Cardiac fibroblast (primary cell): Measurements from ENCODE around the gene PTTG1IP.

ENCODE experiments used
- DNase-seq, 2 donors: peaks; one replicate each; pipeline versions ENCODE4 v3.0.0 to v3.0.0-alpha.2; 2010; ENCODE audit warnings: low read depth in 2 of 2
- H3K4me3 ChIP-seq, 2 donors: replicated peaks in 1 of 2; 1 replicate in 1 of 2; 2 replicates in 1 of 2; pipeline ENCODE4 v1.5.1; 2011; ENCODE audit warnings: low read depth in 2 of 2, low read length in 2 of 2, mild to moderate bottlenecking in 2 of 2, moderate library complexity in 1 of 2
- TF ChIP-seq, protein P1 (sequence below): IDR thresholded peaks from one replicate; pipeline ENCODE4 v1.5.1; 2011; ENCODE audit warnings: low read depth, mild to moderate bottlenecking, low read length, inconsistent platforms

The PTTG1IP gene

GRCh38 chr21:44878053-44878982, 4.8 kb upstream of the PTTG1IP start:
- TF ChIP-seq, protein P1, sequence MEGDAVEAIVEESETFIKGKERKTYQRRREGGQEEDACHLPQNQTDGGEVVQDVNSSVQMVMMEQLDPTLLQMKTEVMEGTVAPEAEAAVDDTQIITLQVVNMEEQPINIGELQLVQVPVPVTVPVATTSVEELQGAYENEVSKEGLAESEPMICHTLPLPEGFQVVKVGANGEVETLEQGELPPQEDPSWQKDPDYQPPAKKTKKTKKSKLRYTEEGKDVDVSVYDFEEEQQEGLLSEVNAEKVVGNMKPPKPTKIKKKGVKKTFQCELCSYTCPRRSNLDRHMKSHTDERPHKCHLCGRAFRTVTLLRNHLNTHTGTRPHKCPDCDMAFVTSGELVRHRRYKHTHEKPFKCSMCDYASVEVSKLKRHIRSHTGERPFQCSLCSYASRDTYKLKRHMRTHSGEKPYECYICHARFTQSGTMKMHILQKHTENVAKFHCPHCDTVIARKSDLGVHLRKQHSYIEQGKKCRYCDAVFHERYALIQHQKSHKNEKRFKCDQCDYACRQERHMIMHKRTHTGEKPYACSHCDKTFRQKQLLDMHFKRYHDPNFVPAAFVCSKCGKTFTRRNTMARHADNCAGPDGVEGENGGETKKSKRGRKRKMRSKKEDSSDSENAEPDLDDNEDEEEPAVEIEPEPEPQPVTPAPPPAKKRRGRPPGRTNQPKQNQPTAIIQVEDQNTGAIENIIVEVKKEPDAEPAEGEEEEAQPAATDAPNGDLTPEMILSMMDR = no peak
- no peak overlapping the region for H3K4me3 ChIP-seq
- DNase-seq = peak in 1 of 2 donors; percentile 53

DNA sequence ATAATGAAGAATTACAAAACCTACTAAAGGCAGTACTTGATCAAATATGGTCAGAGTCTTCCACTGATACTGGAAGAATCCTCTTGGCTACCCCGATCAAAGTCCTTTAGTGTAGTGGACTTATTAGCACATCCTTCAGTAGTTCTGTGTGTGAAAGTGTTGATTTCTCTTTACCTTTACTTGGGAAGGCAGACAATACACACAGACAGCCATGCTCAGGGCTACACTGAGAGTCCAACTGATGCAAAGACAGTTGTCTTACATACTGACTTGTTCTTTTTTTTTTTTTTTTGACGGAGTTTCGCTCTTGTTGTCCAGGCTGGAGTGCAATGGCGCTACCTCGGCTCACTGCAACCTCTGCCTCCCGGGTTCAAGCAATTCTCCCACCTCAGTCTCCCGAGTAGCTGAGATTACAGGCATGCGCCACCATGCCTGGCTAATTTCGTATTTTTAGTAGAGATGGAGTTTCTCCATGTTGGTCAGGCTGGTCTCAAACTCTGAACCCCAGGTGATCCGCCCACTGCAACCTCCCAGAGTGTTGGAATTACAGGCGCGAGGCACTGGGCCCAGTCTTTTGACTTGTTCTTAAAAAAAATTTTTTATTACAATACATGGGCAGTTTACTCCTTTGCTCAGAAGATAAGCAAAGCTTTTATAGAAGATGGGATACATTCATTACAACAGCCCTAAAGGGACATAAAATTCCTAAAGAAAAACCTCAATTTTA, 3.5 kb upstream of the PTTG1IP start:
- H3K4me3 ChIP-seq = no peak overlapping the region
- TF ChIP-seq, protein P1 = no peak
- DNase-seq = no peak

GRCh38 chr21:44875316-44875700, 1.8 kb upstream of the PTTG1IP start:
- TF ChIP-seq, protein P1 = no peak
- DNase-seq = peak; percentile 66 to 73
- peak overlapping the region in 1 of 2 donors; percentile 58 for H3K4me3 ChIP-seq

- peak overlapping the region; percentile 42 to 58 for H3K4me3 ChIP-seq
- peak in 1 of 2 donors; percentile 39 for DNase-seq
- TF ChIP-seq, protein P1 = no peak
Measured at GRCh38 chr21:44874497-44875315, 1.2 kb upstream of the PTTG1IP start.

- TF ChIP-seq, protein P1 = no peak
- peak overlapping the region; percentile 42 to 58 for H3K4me3 ChIP-seq
- peak in 1 of 2 donors; percentile 58 for DNase-seq
Measured at GRCh38 chr21:44874240-44874496, 678 bp upstream of the PTTG1IP start.

DNA sequence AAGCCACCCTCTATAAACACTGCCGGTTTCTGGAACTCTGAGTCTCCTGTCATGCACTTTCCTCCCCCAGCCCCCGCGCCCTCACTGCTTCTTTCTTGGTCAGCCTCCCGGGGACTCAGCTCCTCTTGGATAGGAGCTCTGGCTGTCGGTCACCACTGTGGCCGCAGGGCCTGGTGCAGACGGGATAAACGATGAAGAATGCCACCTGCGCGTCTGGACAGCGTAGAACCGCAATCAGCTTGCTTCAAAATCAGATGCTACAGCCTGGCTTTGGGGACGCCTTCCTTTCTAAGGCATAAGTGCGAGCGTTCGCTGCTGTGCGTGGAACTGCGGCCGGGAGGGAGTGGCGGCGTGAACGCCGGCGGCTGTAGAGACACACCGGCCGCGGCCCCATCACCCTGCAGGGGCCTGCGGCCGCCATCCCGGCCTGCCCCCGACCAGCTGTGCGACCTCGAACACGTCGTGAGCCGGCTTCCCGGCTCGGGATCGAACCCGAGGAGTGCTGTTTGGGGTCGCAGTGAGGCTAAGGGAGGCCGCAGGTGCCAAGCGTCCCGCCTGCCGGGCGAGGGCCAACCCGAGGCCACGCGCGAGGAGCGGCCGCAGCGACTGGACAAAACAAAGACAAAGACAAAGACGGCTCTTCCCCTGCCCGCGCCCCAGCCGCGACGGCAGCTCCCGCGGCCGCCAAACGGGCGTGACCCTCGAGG, 688 bp downstream of the PTTG1IP start:
- TF ChIP-seq, protein P1 = no peak
- DNase-seq = peak; percentile 38 to 40
- H3K4me3 ChIP-seq = peak overlapping the region; percentile 82 to 90
